Thoracic aorta (tissue), 2 donors: ENCODE results near the gene LY86. TPM values are rescaled to one million over a fixed set of nuclear protein-coding genes. Genes with fewer than 3 reads are reported as not detected.

Source experiments
- ATAC-seq: fragments of 150-250 bp; one replicate; pipeline ENCODE4 v1.8.0; 2017; ENCODE audit warnings: low read depth; ENCODE audit not compliant: insufficient number of reproducible peaks, low FRiP score
- DNase-seq: peaks from one replicate; pipeline ENCODE4 v3.0.0-alpha.2; 2020; ENCODE audit warnings: low spot score
- H3K27ac ChIP-seq, 2 donors: fragments of 200-600 bp; sonication (generic); 1 replicate in 1 of 2; 2 replicates in 1 of 2; pipeline ENCODE4 v1.5.1; 2016; ENCODE audit warnings: mild to moderate bottlenecking in 2 of 2, moderate library complexity in 2 of 2
- H3K27me3 ChIP-seq: fragments of 200-600 bp; sonication (generic); replicated peaks from 2 replicates; pipeline ENCODE4 v1.6.0; 2016; ENCODE audit warnings: mild to moderate bottlenecking; ENCODE audit not compliant: insufficient read depth
- H3K36me3 ChIP-seq: fragments of 200-600 bp; sonication (generic); one replicate; pipeline ENCODE4 v1.5.1; 2016
- H3K4me1 ChIP-seq, 2 donors: fragments of 200-600 bp; sonication (generic); 1 replicate in 1 of 2; 2 replicates in 1 of 2; pipeline versions ENCODE4 v1.5.1 to v1.6.0; 2016; ENCODE audit warnings: low read depth in 2 of 2, mild to moderate bottlenecking in 1 of 2; ENCODE audit not compliant: control insufficient read depth in 1 of 2
- H3K4me3 ChIP-seq: fragments of 200-600 bp; sonication (generic); 2 replicates; pipeline ENCODE4 v1.5.1; 2016; ENCODE audit warnings: mild to moderate bottlenecking
- H3K9me3 ChIP-seq: fragments of 200-600 bp; sonication (generic); 2 replicates; pipeline ENCODE4 v1.5.1; 2016
- total RNA-seq, 2 donors: library from RNA; depleted of rRNA; stranded (reverse); fragments of >200 nt; gene quantifications; one replicate each; pipeline versions ENCODE4 v1.1.0 to v1.2.3, GENCODE V29; 2016
- TF ChIP-seq, protein P1 (sequence below): fragments of 200-600 bp; sonication (generic); IDR thresholded peaks from one replicate; pipeline ENCODE4 v1.5.1; 2019; ENCODE audit warnings: antibody characterized with exemption

LY86 gene
- total RNA-seq, 2 donors from 2014 or later, result 4.5 to 6.5 TPM

- Histone ChIP-seq H3K4me3 (no peak overlapping the region), H3K27me3 (no peaks in the 10 kb centered on the region), H3K27ac (no peak overlapping the region), H3K36me3 (no peaks in the 10 kb centered on the region), H3K4me1 (no peaks in the 10 kb centered on the region), H3K9me3 (no peaks in the 10 kb centered on the region)
- ATAC-seq (no peak), DNase-seq (no peak)
- TF ChIP-seq, protein P1, sequence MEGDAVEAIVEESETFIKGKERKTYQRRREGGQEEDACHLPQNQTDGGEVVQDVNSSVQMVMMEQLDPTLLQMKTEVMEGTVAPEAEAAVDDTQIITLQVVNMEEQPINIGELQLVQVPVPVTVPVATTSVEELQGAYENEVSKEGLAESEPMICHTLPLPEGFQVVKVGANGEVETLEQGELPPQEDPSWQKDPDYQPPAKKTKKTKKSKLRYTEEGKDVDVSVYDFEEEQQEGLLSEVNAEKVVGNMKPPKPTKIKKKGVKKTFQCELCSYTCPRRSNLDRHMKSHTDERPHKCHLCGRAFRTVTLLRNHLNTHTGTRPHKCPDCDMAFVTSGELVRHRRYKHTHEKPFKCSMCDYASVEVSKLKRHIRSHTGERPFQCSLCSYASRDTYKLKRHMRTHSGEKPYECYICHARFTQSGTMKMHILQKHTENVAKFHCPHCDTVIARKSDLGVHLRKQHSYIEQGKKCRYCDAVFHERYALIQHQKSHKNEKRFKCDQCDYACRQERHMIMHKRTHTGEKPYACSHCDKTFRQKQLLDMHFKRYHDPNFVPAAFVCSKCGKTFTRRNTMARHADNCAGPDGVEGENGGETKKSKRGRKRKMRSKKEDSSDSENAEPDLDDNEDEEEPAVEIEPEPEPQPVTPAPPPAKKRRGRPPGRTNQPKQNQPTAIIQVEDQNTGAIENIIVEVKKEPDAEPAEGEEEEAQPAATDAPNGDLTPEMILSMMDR, result no peak
Measured at GRCh38 chr6:6565069-6565468, 23.5 kb upstream of the LY86 start.

GRCh38 chr6:6565488-6565887, 23.0 kb upstream of the LY86 start:
- TF ChIP-seq, protein P1, result no peak
- Histone ChIP-seq H3K27me3 (no peaks in the 10 kb centered on the region), H3K4me1 (no peaks in the 10 kb centered on the region), H3K4me3 (no peak overlapping the region), H3K27ac (no peak overlapping the region), H3K9me3 (no peaks in the 10 kb centered on the region), H3K36me3 (no peaks in the 10 kb centered on the region)
- ATAC-seq, result no peak
- no peak for DNase-seq

GRCh38 chr6:6566766-6567165, 21.8 kb upstream of the LY86 start:
- H3K9me3 ChIP-seq, result no peaks in the 10 kb centered on the region
- no peak overlapping the region for H3K27ac ChIP-seq
- no peaks in the 10 kb centered on the region for H3K36me3 ChIP-seq
- no peaks in the 10 kb centered on the region for H3K27me3 ChIP-seq
- TF ChIP-seq, protein P1, result no peak
- ATAC-seq (no peak), DNase-seq (no peak)
- no peak overlapping the region for H3K4me3 ChIP-seq
- H3K4me1 ChIP-seq, result no peaks in the 10 kb centered on the region

GRCh38 chr6:6569096-6569810, 19.3 kb upstream of the LY86 start:
- Histone ChIP-seq H3K4me1 (no peaks in the 10 kb centered on the region), H3K27me3 (no peaks in the 10 kb centered on the region), H3K4me3 (no peak overlapping the region), H3K36me3 (no peaks in the 10 kb centered on the region), H3K27ac (no peak overlapping the region), H3K9me3 (no peaks in the 10 kb centered on the region)
- TF ChIP-seq, protein P1, result no peak
- ATAC-seq, result no peak
- no peak for DNase-seq

- TF ChIP-seq, protein P1, result no peak
- Histone ChIP-seq H3K4me3 (no peak overlapping the region), H3K36me3 (no peaks in the 10 kb centered on the region), H3K27ac (no peak overlapping the region), H3K4me1 (no peaks in the 10 kb centered on the region), H3K9me3 (no peaks in the 10 kb centered on the region), H3K27me3 (no peaks in the 10 kb centered on the region)
- DNase-seq (no peak), ATAC-seq (no peak)
Measured at GRCh38 chr6:6569811-6570164, 18.7 kb upstream of the LY86 start.
